Endodermal cell (in vitro differentiated cells): ENCODE results near the gene PLRG1. TPM values are rescaled to one million over a fixed set of nuclear protein-coding genes. Genes with fewer than 3 reads are reported as not detected.
A peak's percentile ranks its signal among the peaks of the same experiment; 100 is the strongest.

Source experiments
- DNase-seq: peaks from one replicate; pipeline ENCODE4 v3.0.0-alpha.2; 2017
- H3K27ac ChIP-seq: 2 replicates; pipeline ENCODE4 v1.5.1; 2013; ENCODE audit warnings: mild to moderate bottlenecking, low read depth, low read length, moderate library complexity
- H3K27me3 ChIP-seq: 2 replicates; pipeline ENCODE4 v1.6.1; 2013; ENCODE audit warnings: mild to moderate bottlenecking, low read length, moderate library complexity; ENCODE audit not compliant: insufficient read depth, control insufficient read depth, poor library complexity, severe bottlenecking
- H3K36me3 ChIP-seq: 2 replicates; pipeline ENCODE4 v1.7.0; 2013; ENCODE audit warnings: mild to moderate bottlenecking, low read length, moderate library complexity; ENCODE audit not compliant: control insufficient read depth, insufficient read depth
- H3K4me1 ChIP-seq: one replicate; pipeline ENCODE4 v1.7.0; 2013; ENCODE audit warnings: low read length; ENCODE audit not compliant: control insufficient read depth, insufficient read depth
- H3K4me3 ChIP-seq: 2 replicates; pipeline ENCODE4 v1.5.1; 2013; ENCODE audit warnings: mild to moderate bottlenecking, low read length, moderate library complexity
- H3K9ac ChIP-seq: 2 replicates; pipeline ENCODE4 v1.6.1; 2013; ENCODE audit warnings: mild to moderate bottlenecking, low read length, moderate library complexity; ENCODE audit not compliant: poor library complexity, severe bottlenecking; ENCODE audit errors: extremely low read depth
- H3K9me3 ChIP-seq: 2 replicates; pipeline ENCODE4 v1.6.1; 2013; ENCODE audit warnings: mild to moderate bottlenecking, low read length, moderate library complexity; ENCODE audit not compliant: control insufficient read depth
- H3K27ac Mint-ChIP-seq: 2 replicates; pipeline ENCODE4 v1.8.0; 2020; ENCODE audit warnings: mixed read lengths
- H3K27me3 Mint-ChIP-seq: 2 replicates; pipeline ENCODE4 v1.8.0; 2021; ENCODE audit warnings: mild to moderate bottlenecking, mixed read lengths; ENCODE audit not compliant: insufficient read depth
- H3K36me3 Mint-ChIP-seq: 2 replicates; pipeline ENCODE4 v1.8.0; 2020; ENCODE audit warnings: low read depth, mixed read lengths
- H3K4me1 Mint-ChIP-seq: 2 replicates; pipeline ENCODE4 v1.8.0; 2020; ENCODE audit warnings: mixed read lengths
- H3K4me3 Mint-ChIP-seq: 2 replicates; pipeline ENCODE4 v1.8.0; 2020; ENCODE audit warnings: mild to moderate bottlenecking, moderate library complexity, mixed read lengths
- H3K9me3 Mint-ChIP-seq: 2 replicates; pipeline ENCODE4 v1.8.0; 2020; ENCODE audit warnings: mild to moderate bottlenecking, mixed read lengths
- CTCF ChIP-seq: fragments of 200-600 bp; sonication (generic); conservative IDR thresholded peaks from 2 replicates; pipeline ENCODE4 v1.5.0; 2021; ENCODE audit warnings: antibody characterized with exemption, mild to moderate bottlenecking
- WGBS, 2 experiments: methylation state at CpG; one replicate each; pipeline versions ENCODE4 v1.1.5 to v1.1.7; 2013; ENCODE audit warnings: missing lambda C conversion rate in 2 of 2, mixed read lengths in 1 of 2; ENCODE audit not compliant: insufficient coverage in 1 of 2, insufficient read length in 1 of 2; 5-methylcytosine and 5-hydroxymethylcytosine counted together
- total RNA-seq, 2 donors: library from RNA; stranded (reverse); fragmentation: NEBNext Ultra II Directional in 1 of 2; extraction: Animal tissue kit (Norgen Biotek cat#: 25700) in 1 of 2; gene quantifications; 2 replicates in 1 of 2; 3 replicates in 1 of 2; pipeline ENCODE4 v1.2.1, GENCODE V29; 2021

The PLRG1 gene
- total RNA-seq, 2 donors from 2014 or later: 132 to 235 TPM

- no peak overlapping the region for H3K4me3 ChIP-seq
- H3K4me1 ChIP-seq: no peaks in the 10 kb centered on the region
- no peak overlapping the region for H3K9ac ChIP-seq
- DNase-seq: no peak
- no peaks in the 10 kb centered on the region for H3K36me3 ChIP-seq
- no peak overlapping the region for H3K27ac Mint-ChIP-seq
- peak; percentile 77 for TF ChIP-seq CTCF
- H3K9me3 Mint-ChIP-seq: no peaks in the 10 kb centered on the region
- peaks cover 8% of the 10 kb centered on the region for H3K4me1 Mint-ChIP-seq
- no peaks in the 10 kb centered on the region for H3K9me3 ChIP-seq
- no peaks in the 10 kb centered on the region for H3K36me3 Mint-ChIP-seq
- no peak overlapping the region for H3K4me3 Mint-ChIP-seq
- H3K27me3 ChIP-seq: peaks cover 8% of the 10 kb centered on the region
- no peak overlapping the region for H3K27ac ChIP-seq
- H3K27me3 Mint-ChIP-seq: no peaks in the 10 kb centered on the region
- WGBS, 2 experiments: 20 to 34% methylated on average over 2 of the region's 2 CpGs
Measured at GRCh38 chr4:154506253-154506652, 43.9 kb downstream of the PLRG1 start.

GRCh38 chr4:154503598-154503997 is 46.6 kb downstream of the PLRG1 start:
- no peak for DNase-seq
- Histone ChIP-seq H3K36me3 (no peaks in the 10 kb centered on the region), H3K9ac (no peak overlapping the region), H3K27me3 (peaks cover 8% of the 10 kb centered on the region), H3K27ac (no peak overlapping the region), H3K4me3 (no peak overlapping the region), H3K4me1 (no peaks in the 10 kb centered on the region), H3K9me3 (no peaks in the 10 kb centered on the region)
- peak; percentile 85 for TF ChIP-seq CTCF
- H3K27me3 Mint-ChIP-seq: peaks cover 7% of the 10 kb centered on the region
- no peaks in the 10 kb centered on the region for H3K36me3 Mint-ChIP-seq
- H3K4me3 Mint-ChIP-seq: no peak overlapping the region
- H3K9me3 Mint-ChIP-seq: no peaks in the 10 kb centered on the region
- peaks cover 8% of the 10 kb centered on the region for H3K4me1 Mint-ChIP-seq
- no peak overlapping the region for H3K27ac Mint-ChIP-seq
- WGBS, 2 experiments: 22% methylated on average over 1 of the region's 1 CpG; no CpG with 5 or more reads in 1 of the 2 experiments

- Histone ChIP-seq H3K27ac (no peak overlapping the region), H3K9me3 (no peaks in the 10 kb centered on the region), H3K4me3 (no peak overlapping the region), H3K36me3 (no peaks in the 10 kb centered on the region), H3K4me1 (no peaks in the 10 kb centered on the region), H3K27me3 (peaks cover 13% of the 10 kb centered on the region), H3K9ac (no peak overlapping the region)
- Mint-ChIP-seq H3K9me3 (no peaks in the 10 kb centered on the region), H3K4me3 (no peak overlapping the region), H3K27me3 (peaks cover 8% of the 10 kb centered on the region), H3K4me1 (peaks cover 8% of the 10 kb centered on the region), H3K36me3 (no peaks in the 10 kb centered on the region), H3K27ac (no peak overlapping the region)
- TF ChIP-seq CTCF: no peak
- DNase-seq: no peak
- WGBS, 2 experiments: 52 to 85% methylated on average over 5 to 6 of the region's 6 CpGs
Measured at GRCh38 chr4:154502111-154502510, 48.1 kb downstream of the PLRG1 start.
